GM21515 (cell line): ENCODE results near the gene CFAP77.
"Not testable (repeated sequence)": the region's sequence is repeated elsewhere in the genome, so short reads cannot be mapped to it uniquely, and the experiment has no call there.

ENCODE experiments used
- ATAC-seq: cut with Tn5 transposase; IDR thresholded peaks from one replicate; pipeline ENCODE4 v1.9.1; 2021; ENCODE audit not compliant: unreplicated experiment

CFAP77 gene

DNA sequence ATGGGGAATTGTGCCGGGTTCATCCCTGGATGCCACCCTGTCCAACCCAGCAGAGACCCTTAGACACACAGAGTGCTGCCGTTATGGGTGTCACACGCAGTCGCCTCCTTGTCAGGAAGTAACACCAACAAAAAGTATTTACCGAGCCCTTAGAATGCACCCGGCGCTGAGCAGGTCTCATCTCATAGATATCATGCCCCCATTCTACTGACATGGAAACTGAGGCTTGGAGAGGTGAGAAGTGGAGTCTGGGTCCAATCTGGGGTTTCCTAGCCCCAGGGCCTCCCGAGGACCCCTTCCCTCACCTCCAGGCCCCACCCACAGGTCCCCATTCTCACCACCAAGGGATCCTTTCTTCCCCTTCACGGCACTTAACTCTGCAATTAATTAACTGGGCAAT lies 135.6 kb downstream of the CFAP77 start:
- ATAC-seq: no peak

DNA sequence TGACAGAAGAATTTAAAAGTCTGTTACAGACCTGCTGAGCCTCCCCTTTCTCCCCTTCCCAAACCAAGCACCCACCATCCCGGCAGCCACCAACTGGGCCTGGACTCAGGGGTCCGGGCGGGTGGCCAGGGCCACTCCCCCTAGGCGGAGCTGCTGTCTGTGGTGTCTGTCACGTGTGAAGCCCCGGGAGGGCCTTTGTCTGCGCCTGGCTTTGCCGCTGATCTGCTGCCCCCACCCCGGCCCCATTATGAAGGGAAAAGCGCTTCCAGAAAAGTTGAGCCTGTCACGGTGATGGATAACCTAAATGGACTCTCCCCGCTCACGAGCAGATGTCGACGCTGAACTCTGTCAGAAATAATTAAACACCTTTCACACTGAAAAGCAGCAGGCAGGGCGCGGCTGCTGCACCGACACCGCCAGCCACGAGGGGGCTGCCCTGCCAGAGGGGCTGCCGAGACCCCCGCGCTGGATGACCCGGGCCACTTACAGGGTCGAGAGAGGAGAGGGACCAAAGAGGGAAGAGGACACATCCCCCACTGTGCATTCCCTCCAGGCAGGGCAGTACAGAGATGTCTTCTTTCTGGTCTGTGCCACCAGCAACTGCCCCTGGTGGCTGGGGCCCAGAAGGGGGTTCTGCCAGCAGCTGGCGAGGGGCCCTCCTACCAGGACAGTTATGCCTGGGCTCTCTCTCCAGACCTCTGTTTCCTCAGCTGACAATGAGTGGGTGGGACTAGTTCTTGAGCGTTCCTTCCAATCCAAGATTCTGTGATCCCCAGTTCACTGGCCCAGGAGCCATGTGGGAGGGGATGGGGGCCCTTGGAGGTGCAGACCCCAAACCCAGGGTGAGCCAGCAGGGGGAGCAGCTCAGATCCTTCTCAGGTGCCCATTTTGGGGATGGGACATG lies 136.4 kb downstream of the CFAP77 start:
- no peak for ATAC-seq

DNA sequence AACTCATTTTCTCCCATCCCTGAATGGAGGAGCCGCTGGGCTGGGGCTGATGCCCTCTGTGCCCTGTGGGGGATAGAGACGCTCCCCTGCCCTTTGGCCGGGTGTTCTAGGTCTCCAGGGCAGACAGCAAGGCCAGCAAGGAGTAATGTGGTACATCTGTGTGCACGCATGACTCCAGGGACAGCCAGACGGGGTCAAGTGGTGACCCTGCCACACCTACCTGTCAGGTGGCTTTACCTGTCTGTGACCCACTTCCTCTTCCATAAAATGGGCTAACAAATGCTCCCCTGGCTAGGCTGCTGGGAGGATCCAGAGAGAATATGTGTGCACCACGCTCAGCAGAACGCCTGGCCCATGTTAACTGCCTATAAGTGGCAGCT lies 137.0 kb downstream of the CFAP77 start:
- ATAC-seq: no peak

DNA sequence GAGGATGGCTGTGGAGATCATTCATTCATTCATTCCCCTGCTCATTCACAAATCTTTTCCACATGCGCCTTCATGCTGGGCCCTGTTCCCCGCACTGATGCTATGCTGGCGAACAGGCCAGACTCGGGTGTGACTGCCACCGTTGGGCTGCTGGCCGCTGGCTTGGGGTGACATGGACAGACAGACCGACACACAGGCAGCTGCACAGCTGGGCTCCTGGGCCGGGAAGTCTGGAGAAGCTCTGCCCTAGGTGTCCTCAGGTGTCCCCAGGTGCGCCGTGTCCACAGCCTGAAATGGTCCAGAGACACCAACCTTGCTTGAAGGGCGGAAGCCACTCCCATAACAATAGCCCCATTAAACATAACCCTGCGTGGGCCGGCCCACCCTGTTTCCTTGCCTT lies 137.4 kb downstream of the CFAP77 start:
- no peak for ATAC-seq

DNA sequence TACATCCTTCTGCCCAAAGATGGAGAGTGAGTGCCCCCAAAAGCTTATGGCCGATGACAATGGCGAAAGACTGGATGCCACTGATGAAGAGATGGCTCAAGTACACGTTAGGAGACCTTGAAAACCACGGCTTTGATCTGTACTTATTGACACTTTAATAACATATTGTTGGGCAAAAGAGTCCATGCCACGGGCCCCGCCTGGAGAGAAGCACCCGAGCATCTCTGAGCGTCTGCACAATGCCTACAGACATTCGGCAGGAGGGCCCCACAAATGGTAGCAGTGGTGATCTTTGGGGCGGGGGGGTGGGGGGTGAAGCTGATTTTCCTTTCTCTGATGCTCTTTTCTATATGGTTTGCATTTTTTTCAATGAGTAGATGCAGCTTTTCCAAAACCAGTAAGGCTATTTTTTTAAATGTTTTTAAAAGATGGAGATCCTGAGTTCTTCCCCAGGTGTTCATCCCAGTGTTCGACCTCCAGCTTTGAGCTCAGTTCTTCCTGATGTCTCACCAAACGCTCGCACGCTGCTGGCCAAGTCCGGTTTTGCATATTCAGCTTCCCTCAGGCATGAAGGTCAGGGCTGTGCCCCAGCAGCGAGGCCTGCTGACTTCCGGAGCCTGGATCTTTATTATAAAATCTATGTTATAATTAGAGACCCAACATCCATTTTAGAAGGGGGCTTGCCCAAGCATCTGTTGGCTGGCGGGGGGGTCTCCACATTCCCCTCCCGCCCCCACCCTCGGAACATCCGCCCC lies 138.1 kb downstream of the CFAP77 start:
- no peak for ATAC-seq

DNA sequence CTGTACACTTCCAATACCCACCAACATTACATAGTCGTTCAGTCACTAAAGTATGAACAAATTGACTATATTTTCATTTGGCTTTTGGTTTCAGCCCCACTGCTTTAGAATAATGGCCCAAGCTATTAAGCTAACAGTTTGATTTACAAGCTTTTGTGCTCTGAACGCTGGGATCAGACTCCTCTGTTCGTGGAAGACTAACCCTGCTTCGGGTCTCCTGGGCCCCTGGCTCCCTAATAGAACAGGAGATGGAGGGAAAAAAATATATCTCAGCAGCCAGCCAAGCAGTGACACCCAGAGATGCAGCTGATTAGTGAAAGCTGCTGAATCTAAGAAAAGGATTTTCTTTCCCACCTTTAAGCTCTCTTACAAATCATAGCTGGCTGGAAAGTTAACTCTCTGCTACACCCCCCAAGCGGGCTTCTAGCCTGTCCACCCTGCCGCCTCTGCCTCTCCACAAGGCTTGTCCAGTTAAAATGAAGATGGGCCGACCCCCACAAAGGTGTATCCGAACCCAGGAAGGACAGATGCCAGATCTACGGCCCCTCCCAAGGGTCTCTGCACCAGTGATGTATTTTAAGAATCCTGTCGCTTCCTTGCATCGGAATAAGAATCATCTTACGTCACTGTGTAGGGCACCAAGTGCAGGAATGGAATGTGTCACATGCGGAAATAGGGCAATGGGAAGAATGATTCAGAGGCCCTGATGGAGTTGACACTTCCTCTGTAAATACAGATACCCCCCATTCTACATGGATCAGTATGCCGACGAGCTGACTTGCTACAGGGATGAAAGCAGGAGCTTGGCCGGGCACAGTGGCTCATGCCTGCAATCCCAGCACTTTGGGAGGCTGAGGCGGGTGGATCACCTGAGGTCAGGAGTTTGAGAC lies 139.0 kb downstream of the CFAP77 start:
- ATAC-seq: no peak

DNA sequence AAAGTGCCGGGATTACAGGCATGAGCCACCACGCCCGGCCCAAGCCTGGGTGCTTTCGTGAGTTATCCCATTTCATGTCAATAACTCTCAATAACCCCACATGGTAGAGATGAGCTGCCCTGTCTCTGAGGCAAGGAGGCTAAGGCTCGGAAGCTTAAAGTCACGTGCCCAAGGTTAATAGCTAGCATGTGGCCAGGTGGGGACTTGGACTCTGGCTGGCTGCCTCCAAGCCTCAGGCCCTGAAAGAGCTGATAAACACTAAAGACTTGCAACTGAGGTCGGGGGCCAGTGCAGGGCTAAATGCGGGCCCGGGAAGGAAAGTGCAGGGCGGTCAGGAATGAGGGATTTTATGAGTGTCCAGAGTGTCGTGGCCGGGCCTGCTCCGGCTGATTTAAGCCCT lies 141.5 kb downstream of the CFAP77 start:
- no peak for ATAC-seq

DNA sequence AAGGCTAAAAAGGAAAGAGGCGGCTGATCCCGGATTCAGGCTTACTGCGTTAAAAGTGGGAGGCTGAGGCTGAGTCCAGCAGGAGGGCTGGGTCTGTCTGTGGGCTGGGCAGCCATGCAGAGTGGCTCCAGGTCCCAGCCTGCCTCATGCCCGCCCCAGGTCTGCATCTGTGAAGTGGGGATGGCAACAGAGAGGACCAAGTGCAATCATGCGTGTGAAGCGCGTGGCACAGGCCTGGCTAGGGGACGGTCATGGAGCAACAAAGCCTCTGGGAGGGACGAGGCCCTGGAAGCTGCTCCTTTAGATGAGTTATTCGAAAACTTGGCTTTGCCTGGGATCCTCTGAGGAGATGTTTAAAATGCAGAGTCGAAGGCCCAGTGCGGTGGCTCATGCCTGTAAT lies 142.0 kb downstream of the CFAP77 start:
- no peak for ATAC-seq

DNA sequence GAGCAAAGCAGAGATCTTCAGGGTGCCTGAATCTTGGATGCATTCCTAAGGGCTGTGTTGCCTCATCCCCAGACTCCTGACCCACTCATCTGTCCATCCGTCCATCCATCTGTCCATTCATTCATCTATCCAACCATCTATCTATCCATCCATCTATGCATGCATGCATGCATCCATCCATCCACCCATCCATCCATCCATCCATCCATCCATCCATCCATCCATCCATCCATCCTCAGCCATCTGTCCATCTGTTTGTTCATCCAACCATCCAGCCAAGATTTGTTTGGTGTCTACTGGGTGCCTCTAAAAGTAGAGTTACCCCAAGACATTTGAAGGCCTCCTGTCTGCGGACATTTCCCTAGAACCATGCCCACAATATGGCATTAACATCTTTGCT lies 144.7 kb downstream of the CFAP77 start:
- no peak for ATAC-seq

DNA sequence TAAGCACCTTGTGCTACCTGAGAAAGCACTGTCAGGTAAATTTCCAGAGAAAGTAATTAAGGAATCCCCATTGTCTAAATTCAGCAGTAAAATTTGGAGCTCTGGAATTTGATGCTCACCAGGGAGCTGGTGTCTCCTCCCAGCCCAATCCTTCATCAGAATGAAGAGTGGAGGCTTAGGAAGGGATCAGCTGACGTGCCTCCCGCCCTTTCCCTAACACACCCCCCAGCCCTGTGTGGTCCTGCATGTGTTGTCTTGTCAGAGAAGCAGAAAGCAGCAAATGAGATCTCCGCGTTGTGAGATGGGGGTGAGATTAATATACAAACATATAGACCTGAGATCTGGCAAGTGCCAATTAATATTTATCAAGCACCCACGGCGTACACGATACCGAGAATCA lies 145.5 kb downstream of the CFAP77 start:
- no peak for ATAC-seq

DNA sequence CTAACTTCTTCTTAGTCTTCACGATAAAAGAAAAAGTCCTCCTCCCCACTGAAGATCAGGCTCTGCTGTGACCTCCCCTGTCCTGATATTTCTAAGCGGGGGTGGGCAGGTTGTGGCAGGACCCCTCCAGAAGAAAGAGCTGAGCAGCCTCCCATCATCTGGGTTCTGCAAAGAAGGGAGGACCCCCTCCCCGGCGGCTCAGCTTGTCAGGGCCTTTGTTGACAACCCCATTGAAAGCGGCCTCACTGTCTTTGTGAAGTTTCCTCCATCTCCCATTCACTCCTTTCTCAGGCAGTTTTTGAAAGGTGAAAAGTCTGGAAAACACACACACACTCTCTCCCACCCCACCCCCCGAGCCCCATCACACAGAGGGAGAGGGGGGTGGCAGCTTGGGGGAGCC lies 146.2 kb downstream of the CFAP77 start:
- ATAC-seq: no peak

DNA sequence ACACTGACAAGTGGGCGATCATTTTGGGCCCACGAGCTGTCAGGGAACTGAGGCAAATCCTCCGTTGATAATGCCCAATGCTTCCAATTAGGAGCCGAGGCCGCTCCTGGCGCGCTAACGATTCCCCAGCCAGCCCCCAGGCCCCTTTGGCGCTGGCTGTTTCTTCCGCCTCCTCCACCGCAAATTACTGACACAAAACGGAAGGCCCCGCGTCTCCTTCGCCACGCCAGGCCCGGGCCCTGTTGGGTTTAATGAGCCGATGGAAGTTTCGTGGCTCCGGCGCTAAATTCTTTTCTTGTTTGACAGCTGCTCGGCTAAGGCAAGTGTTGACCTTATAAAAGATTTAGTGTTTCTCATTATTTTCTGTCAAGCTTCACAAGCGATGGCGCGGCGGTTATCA lies 146.7 kb downstream of the CFAP77 start:
- no peak for ATAC-seq

DNA sequence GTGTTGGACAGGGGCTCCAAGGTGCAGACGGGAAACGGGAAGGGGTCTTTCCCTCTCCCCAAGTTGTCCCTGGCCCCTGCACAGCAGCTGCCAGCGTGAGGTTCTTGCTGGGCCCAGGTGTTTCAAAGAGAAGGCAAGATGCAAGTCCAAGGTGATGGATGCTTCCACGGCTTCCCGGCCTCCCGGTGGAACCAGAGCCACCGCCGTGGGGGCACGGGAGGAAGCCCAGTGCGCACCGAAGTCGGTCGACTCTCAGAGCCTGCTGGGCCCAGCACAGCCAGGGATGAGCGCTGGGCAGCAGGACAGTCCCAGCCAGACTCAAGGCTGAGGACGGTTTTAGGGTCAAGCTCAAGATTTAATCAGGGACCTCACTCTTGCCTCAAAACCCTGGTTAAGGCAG lies 147.1 kb downstream of the CFAP77 start:
- ATAC-seq: no peak

DNA sequence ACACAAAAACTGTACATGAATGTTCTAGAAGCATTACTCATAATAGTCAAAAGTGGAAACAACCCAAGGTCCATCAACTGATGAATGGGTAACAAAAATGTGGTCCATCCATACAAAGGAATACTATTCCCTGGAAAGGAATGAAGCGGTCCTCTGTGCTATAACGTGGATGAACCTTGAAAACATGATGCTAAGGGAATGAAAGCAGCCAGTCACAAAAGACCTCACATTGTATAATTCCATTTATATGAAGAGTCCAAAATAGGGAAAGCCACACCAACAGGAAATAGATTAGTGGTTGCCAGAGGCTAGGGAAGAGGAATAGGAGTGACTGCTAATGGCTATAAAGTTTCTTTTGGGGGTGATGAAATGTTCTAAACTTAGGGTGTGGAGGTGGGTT lies 149.7 kb downstream of the CFAP77 start:
- ATAC-seq: no peak

DNA sequence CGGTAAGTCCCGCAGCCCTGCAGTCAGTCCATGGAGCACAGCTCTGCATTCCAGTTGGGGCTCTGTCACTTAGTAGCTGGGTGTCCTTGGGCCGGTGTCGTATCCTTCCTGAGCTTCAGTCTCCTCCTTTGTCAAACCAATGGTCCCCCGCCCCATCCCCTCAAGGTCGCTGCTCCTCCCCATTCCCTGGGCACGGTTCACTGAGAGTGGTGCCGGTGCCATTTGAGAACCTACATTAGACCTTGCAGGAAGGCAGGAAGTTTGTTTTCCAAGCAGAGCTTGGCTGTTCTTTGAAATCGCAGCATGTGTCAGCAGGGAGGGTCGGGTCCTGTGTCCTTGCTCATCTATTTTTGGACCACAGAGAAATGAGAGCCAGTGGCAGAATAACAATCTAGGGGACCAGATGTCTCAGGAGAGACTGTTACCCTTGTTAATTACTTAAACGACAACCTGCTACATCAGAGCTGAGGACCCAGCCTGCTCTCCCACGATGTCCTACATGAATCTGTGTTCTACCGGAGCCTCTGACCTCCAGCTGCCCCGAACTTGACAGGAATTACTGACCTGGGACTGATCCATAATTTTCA lies 150.7 kb downstream of the CFAP77 start:
- no peak for ATAC-seq

DNA sequence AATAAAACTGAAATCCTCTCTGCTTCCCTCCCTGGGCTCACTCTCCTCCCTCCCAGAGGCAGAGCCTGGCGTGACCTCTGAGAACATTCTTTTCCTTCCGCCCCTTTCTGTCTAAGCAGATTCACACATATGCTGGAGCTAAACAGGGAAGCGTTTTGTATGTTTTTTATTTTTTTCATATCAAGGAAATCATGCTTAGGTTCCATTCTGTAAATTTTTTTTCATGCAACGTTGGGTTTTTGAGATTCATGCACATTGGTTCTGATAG lies 152.2 kb downstream of the CFAP77 start:
- ATAC-seq: no peak

DNA sequence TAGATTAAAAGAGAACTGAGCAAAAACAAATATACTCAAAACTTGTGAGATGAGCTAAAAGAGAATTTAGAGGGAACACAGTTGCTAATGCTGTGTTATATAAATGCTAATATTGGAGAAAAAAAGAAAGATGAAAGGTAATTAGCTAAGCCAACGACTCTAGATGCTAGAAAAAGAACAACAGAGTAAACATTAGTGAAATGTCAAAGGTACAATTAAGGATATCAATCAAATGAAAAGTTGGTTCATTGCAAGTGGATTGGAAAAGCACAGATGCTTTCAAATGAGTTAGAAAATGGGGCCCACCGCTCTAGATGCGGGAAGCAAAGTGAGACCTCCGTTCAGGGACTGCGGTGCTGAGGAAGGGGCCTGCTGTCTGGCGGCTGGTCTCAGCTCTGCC lies 154.5 kb downstream of the CFAP77 start:
- no peak for ATAC-seq

DNA sequence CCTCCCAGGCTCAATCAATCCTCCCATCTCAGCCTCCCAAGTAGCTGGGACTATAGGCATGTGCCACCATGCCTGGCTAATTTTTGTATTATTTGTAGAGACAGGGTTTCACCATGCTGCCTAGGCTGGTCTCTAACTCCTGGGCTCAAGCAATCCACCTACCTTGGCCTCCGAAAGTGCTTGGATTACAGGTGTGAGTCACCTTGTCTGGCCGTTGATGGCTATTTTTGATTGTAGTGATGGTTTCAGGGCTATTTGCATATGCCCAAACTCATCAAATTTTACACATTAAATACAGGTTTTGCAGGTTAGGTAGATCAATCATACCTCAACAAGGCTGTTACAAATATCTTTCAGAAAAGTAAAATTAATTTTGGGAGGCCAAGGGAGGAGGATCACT lies 158.8 kb downstream of the CFAP77 start:
- ATAC-seq: not testable (repeated sequence)

DNA sequence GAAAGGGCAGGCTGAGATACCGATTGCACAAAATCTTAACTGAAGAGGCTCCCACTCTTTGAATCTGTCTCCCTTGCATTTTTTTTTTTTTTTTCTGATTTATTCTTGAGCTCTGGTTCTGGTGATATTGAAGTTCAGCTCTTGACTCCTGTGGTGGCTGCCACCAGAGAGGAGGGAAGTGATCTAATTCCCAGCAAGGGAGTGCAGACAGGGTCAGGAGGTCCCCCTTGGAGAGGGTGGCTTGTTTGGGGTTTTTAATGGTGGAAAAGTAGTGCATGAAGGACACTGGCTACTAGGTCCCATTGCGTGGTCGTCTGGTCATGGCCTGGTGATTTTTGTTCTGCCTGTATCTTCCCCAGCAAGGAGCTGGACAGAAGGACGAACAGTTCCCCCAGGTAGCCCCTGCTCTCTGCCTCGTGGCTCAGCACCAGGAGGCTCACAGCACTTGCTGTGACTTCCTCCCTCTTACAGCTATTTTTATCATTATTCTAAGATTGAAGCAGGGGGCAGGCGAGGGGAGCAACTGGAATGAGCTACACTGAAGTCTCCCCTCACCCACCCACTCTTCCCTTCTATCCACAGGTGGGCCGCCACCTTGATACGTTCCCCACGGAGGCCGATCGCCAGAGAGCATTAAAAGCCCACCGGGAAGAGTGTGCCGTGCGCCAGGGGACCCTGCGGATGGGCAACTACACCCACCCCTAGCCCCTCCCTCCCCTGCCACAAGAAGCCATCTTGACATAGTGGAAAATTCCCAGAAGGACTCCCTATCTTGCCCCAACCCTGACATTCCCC lies 162.0 kb downstream of the CFAP77 start:
- no peak for ATAC-seq

DNA sequence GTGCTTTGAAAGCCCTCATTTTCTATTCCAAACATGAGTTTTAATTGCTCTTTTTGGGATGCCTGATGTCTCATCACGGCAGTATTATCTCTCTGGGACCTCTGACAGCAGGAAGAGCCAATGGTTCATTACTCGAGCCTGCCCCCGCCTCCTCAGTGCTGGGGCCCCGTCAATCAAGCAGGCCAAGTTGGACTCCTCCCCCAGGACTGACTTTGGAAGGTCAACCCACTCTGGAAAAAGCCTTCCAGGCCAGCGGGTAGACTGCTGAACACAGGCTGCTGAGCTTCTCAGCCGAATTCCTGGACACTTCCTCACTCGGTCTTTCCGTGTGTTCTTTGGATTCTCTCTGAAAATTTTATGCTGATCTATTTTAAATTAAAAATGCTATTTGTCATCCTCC lies 162.9 kb downstream of the CFAP77 start:
- ATAC-seq: no peak
